Peyer's patch (tissue), 4 donors: ENCODE results near the gene PROM2.

Experiments
- CTCF ChIP-seq, 6 experiments: fragments of 450-650 bp in 4 of 6; fragments of 200-600 bp in 2 of 6; sonication (generic) in 1 of 6; IDR thresholded peaks; one replicate each; pipeline ENCODE4 v1.5.1; 2017 to 2019; ENCODE audit warnings: antibody characterized with exemption in 6 of 6, mild to moderate bottlenecking in 3 of 6, moderate library complexity in 1 of 6
- POLR2A ChIP-seq, 2 donors: fragments of 450-650 bp; IDR thresholded peaks; one replicate each; pipeline ENCODE4 v1.5.1; 2017; ENCODE audit warnings: antibody characterized with exemption in 2 of 2, mild to moderate bottlenecking in 2 of 2, moderate library complexity in 2 of 2

DNA sequence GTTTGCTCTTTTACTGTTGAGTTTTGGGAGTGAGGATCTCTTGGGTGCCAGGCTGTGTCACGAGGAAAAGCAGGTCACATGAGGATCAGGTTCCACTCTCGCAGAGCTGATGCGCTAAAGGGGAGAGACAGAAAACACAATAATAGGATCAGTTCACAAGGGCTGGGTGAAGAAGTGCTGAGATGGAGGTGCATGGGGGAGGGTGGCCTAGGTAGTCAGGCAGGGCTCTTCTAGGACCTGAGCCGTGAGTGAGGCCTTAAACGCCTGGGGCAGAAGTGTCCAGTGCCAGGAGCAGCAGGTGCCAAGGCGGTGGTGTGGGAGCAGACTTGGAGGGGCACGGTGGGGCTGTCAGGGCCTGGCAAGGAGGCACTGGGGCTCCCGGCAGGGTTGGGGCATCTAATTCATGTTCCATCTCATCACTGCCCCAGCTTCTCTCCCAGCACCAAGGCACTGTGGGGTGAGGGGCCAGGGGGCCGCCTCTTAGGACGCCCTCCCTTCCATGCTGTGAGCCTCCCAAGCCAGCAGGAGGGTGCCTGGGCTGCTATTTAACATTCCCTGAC lies 32.2 kb downstream of the PROM2 start:
- no peak for TF ChIP-seq POLR2A (IDR thresholded peaks at IDR 0.05)
- TF ChIP-seq CTCF (IDR thresholded peaks at IDR 0.05), result no peak
